ENCODE results near the gene HACD2.

DNA sequence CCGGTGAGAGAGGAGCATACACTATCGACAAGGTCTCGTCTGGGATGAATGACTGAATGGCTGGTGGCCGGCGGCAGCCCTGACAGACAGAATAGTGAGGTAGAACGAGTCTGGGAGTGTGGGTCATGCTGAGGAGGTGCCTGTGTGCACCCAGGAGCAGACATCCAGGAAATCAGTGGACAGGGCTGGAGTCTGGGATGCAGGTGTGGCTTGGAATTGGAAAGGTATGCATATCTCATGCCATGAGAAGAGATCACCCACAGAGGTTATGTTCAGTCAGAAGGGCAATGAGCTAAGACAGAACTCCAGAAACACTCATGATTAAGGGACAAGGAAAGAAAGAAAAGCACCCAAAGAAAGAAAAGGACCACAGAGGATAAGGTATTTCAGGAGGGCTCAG lies 20.8 kb downstream of the HACD2 start:
- no peak for TF ChIP-seq EZH2phosphoT487 (IDR thresholded peaks at IDR 0.05)
- TF ChIP-seq, protein P1, sequence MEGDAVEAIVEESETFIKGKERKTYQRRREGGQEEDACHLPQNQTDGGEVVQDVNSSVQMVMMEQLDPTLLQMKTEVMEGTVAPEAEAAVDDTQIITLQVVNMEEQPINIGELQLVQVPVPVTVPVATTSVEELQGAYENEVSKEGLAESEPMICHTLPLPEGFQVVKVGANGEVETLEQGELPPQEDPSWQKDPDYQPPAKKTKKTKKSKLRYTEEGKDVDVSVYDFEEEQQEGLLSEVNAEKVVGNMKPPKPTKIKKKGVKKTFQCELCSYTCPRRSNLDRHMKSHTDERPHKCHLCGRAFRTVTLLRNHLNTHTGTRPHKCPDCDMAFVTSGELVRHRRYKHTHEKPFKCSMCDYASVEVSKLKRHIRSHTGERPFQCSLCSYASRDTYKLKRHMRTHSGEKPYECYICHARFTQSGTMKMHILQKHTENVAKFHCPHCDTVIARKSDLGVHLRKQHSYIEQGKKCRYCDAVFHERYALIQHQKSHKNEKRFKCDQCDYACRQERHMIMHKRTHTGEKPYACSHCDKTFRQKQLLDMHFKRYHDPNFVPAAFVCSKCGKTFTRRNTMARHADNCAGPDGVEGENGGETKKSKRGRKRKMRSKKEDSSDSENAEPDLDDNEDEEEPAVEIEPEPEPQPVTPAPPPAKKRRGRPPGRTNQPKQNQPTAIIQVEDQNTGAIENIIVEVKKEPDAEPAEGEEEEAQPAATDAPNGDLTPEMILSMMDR (IDR thresholded peaks at IDR 0.05): no peak
- TF ChIP-seq EZH2 (IDR thresholded peaks at IDR 0.05): no peak
